ACC112 (cell line): ENCODE measurements around the gene POLN.

ENCODE experiments used
- H2AFZ ChIP-seq: fragments of 200-600 bp; sonication (generic); one replicate; pipeline ENCODE4 v1.6.0; 2017; ENCODE audit warnings: antibody characterized with exemption, low read length; ENCODE audit not compliant: unreplicated experiment
- H3K27ac ChIP-seq: fragments of 200-600 bp; sonication (generic); 2 replicates; pipeline ENCODE4 v1.5.1; 2014; ENCODE audit warnings: low read depth, mild to moderate bottlenecking, antibody characterized with exemption, low read length, moderate library complexity
- H3K27me3 ChIP-seq: fragments of 200-600 bp; sonication (generic); 2 replicates; pipeline ENCODE4 v1.6.1; 2014; ENCODE audit warnings: mild to moderate bottlenecking, antibody characterized with exemption, low read length, moderate library complexity, mixed read lengths; ENCODE audit not compliant: insufficient read depth
- H3K36me3 ChIP-seq: fragments of 200-600 bp; sonication (generic); 2 replicates; pipeline ENCODE4 v1.6.1; 2016; ENCODE audit warnings: mild to moderate bottlenecking, antibody characterized with exemption, low read length, moderate library complexity, mixed read lengths; ENCODE audit not compliant: insufficient read depth
- H3K4me1 ChIP-seq: fragments of 200-600 bp; sonication (generic); one replicate; pipeline ENCODE4 v1.6.1; 2016; ENCODE audit warnings: low read length, mixed read lengths; ENCODE audit not compliant: insufficient read depth, unreplicated experiment, control insufficient read depth
- H3K4me3 ChIP-seq: fragments of 200-600 bp; sonication (generic); 2 replicates; pipeline ENCODE4 v1.5.1; 2014; ENCODE audit warnings: mild to moderate bottlenecking, low read depth, low read length
- H3K79me2 ChIP-seq: fragments of 200-600 bp; sonication (generic); one replicate; pipeline ENCODE4 v1.6.0; 2016; ENCODE audit warnings: low read length; ENCODE audit not compliant: control insufficient read depth, unreplicated experiment, insufficient read depth

Gene POLN

DNA sequence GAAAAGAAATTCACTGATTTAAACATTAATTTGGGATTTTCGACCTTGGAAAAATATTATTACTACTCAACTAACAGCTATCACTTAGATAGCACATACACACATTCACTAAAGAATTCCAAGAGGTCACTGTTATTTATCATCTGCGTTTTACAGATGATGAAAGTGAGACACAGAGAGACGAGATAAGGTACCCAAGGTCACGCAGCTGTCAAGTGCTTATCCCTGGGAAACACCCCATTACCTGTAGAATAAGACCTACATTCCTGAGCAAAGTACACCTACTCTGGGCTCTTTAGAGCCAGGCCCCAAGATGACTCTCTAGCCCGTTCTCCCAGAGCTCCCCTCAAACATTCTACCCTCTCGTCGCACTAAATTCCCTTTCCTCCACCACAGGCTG, 48.6 kb downstream of the POLN start:
- H3K36me3 ChIP-seq: peaks cover 2% of the 10 kb centered on the region; the same call in 1 of the 2 replicates
- no peak overlapping the region for H3K4me3 ChIP-seq
- H3K79me2 ChIP-seq: no peaks in the 10 kb centered on the region
- H3K4me1 ChIP-seq: no peaks in the 10 kb centered on the region
- no peaks in the 10 kb centered on the region for H3K27me3 ChIP-seq
- H2AFZ ChIP-seq: no peak overlapping the region
- no peak overlapping the region for H3K27ac ChIP-seq

DNA sequence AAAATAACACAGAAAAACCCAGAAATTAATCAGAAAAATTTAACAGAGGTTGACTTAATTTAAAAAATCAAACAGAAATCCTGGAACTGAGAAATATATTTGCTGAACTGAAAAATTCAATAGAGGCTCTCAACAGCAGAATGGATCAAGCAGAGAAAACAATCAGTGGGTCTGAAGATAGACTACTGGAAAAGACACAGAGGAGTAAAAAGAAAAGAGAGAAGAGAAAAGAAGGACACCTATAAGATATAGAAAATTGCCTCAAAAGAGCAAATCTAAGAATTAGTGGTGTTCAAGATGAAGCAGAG, 55.1 kb downstream of the POLN start:
- Histone ChIP-seq H3K27me3 (no peaks in the 10 kb centered on the region), H3K27ac (no peak overlapping the region), H3K36me3 (no peaks in the 10 kb centered on the region), H3K4me1 (no peaks in the 10 kb centered on the region), H2AFZ (no peak overlapping the region), H3K79me2 (no peaks in the 10 kb centered on the region), H3K4me3 (no peak overlapping the region)

DNA sequence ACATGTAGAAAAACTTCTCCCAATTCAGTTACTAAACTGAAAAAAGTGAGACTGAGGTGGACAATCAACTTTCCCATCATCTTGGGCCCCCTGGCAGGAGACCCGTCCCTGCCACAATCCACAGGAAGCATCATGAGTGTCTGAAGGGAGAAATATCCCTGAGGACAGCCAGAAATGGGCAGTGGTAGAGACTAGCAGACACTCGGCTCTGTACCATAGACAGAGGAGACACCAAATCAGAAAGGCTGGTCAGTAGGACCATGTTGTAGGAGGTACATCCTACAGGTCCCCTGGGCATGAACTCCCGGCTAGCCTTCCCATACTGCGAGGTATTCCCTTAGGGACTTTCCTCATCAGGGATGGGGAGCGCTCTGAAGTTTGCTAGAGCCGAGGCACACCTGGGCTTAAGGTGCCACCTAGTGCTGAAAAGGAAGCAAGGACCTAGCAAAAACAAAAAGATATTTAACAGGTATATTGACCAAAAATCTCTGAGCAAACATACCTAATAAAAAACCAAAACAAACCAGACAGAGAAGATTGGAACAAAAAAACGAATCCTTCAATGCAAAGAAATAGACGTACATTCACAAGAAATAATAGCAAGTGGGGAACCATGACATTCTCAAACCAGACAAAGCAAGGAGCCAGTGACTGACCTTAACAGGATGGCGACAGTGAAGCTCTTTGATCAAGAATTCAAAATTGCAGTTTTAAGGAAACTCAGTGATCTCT, 55.6 kb downstream of the POLN start:
- Histone ChIP-seq H3K27ac (no peak overlapping the region), H3K4me1 (no peaks in the 10 kb centered on the region), H2AFZ (no peak overlapping the region), H3K79me2 (no peaks in the 10 kb centered on the region), H3K27me3 (no peaks in the 10 kb centered on the region), H3K36me3 (no peaks in the 10 kb centered on the region), H3K4me3 (no peak overlapping the region)

DNA sequence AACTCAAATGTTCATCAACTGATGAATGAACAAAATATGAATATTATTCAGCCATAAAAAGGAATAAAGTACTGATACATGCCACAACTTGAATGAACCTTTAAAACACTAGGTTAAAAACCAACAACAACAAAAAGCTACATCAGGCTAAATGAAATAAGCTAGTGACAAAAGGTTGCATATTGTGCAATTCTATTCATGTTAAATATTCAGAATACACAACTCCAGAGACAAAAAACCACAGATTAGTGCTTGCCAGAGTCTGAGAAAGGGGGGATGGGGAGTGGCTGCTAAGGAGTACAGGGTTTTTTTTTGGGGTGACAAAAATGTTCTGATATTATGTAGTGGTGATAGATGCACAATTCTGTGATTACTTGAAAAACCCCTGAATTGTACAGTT, 58.5 kb downstream of the POLN start:
- H3K27ac ChIP-seq: no peak overlapping the region
- H3K4me3 ChIP-seq: no peak overlapping the region
- H3K79me2 ChIP-seq: no peaks in the 10 kb centered on the region
- no peaks in the 10 kb centered on the region for H3K4me1 ChIP-seq
- H2AFZ ChIP-seq: no peak overlapping the region
- H3K27me3 ChIP-seq: no peaks in the 10 kb centered on the region
- H3K36me3 ChIP-seq: no peaks in the 10 kb centered on the region

DNA sequence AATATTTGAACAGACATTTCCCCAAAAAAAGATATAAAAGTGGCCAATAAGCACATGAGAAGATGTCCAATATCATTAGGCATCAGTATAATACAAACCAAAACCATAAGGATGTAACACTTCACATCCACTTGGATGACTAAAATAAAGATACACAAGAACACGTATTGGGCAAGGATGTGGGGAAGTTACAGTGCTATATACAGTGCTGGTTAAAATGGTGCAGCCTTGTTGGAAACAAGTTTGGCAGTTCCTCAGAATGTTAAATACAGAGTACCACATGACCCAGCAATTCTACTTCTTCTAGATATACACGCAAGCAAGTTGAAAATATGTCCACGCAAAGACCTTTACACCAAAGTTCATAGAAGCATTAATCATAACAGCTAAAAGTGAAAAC, 58.9 kb downstream of the POLN start:
- H3K4me1 ChIP-seq: no peaks in the 10 kb centered on the region
- no peak overlapping the region for H3K27ac ChIP-seq
- no peaks in the 10 kb centered on the region for H3K27me3 ChIP-seq
- no peaks in the 10 kb centered on the region for H3K36me3 ChIP-seq
- H3K79me2 ChIP-seq: no peaks in the 10 kb centered on the region
- H3K4me3 ChIP-seq: no peak overlapping the region
- H2AFZ ChIP-seq: no peak overlapping the region

DNA sequence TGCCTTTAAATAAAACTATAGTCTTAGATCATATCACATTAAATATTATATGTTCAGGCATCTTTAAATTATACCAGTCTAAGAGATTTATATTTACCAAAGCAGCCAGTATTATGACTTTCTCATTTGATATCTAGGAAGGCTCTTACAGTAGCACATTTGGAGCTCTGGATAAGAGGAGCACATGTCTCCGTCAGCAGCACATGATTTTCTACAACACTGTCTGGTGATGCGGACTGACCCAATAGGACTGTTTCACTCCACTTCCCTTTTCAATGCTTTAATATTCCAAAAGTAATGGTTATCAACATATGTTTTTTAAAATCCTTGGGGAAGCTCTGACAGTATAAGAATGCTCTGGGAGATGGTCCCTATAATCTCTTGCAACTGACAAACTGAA, 61.5 kb downstream of the POLN start:
- Histone ChIP-seq H3K27me3 (no peaks in the 10 kb centered on the region), H3K4me3 (no peak overlapping the region), H3K4me1 (no peaks in the 10 kb centered on the region), H3K27ac (no peak overlapping the region), H2AFZ (no peak overlapping the region), H3K79me2 (no peaks in the 10 kb centered on the region), H3K36me3 (no peaks in the 10 kb centered on the region)

DNA sequence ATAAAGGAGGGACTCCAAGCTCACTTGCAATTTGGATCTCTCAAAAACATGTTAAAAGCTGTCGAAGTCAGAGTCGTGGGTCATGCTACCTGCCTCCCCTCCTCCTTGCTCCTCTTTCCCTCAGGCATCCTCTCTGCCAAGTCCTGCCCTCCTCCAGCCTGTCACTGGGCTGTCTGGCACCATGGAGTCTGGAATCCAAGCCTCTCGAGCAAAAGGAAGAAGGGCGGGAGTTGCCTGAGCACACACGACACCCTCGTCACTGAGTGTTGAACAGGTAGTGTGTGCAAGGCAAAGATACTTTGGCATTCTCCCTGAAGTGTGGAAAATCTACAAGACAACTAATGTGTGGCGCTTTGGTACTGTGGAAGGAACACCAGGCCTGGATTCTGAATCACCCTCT, 62.2 kb downstream of the POLN start:
- H3K27ac ChIP-seq: no peak overlapping the region
- H3K27me3 ChIP-seq: no peaks in the 10 kb centered on the region
- no peaks in the 10 kb centered on the region for H3K79me2 ChIP-seq
- no peaks in the 10 kb centered on the region for H3K4me1 ChIP-seq
- no peaks in the 10 kb centered on the region for H3K36me3 ChIP-seq
- H2AFZ ChIP-seq: no peak overlapping the region
- H3K4me3 ChIP-seq: no peak overlapping the region

DNA sequence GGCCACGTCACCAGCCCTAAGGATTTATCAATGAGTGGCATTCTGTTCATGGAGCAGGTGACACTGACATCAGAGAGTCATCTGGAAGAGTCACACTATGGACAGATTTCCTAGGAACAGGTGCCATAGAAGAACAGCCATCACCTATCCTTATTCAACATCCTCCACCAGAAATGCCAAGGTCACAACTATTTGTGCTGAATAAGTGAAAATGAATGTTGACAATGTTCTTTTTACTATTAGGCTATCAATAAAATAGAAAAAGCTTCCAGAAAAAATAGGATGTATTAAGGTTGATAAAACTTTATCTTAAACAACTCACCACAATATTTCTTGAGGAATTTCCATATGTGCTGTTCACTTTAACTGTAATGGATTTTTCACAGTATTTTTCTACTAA, 62.9 kb downstream of the POLN start:
- H3K79me2 ChIP-seq: no peaks in the 10 kb centered on the region
- no peaks in the 10 kb centered on the region for H3K27me3 ChIP-seq
- no peak overlapping the region for H3K27ac ChIP-seq
- H2AFZ ChIP-seq: no peak overlapping the region
- H3K36me3 ChIP-seq: no peaks in the 10 kb centered on the region
- H3K4me3 ChIP-seq: no peak overlapping the region
- H3K4me1 ChIP-seq: no peaks in the 10 kb centered on the region

DNA sequence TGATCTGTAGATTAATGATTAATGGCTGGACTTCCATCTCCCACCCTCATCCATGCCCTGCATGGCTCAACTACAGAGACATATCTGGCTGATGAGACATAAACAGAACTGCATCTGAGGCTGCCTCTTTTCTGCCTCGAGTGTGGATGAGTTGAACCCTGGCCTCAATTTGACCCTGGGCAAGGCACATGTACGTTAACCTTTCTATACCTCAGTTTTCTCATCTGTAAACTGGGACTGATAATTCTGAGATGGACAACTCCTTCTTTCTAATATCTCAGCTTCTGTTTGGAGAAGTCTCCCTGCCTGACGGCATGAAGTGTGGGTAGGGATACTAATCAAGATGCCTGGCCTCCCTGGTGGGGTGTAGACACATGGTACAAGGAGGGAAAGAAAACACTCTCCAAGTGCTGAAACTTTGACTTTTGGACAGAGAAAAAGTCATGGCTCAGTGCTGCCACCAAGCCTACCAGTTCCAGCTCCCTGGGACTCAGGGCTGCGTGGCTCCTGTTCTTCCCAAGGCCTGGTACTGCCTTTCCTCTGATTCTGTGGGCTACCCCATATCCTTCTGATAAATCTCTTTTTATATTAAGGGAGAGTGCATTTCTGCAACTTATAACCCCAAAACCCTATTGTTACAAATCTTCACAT, 64.4 kb downstream of the POLN start:
- Histone ChIP-seq H3K36me3 (no peaks in the 10 kb centered on the region), H3K27me3 (no peaks in the 10 kb centered on the region), H3K79me2 (no peaks in the 10 kb centered on the region), H2AFZ (no peak overlapping the region), H3K27ac (no peak overlapping the region), H3K4me3 (no peak overlapping the region), H3K4me1 (no peaks in the 10 kb centered on the region)

DNA sequence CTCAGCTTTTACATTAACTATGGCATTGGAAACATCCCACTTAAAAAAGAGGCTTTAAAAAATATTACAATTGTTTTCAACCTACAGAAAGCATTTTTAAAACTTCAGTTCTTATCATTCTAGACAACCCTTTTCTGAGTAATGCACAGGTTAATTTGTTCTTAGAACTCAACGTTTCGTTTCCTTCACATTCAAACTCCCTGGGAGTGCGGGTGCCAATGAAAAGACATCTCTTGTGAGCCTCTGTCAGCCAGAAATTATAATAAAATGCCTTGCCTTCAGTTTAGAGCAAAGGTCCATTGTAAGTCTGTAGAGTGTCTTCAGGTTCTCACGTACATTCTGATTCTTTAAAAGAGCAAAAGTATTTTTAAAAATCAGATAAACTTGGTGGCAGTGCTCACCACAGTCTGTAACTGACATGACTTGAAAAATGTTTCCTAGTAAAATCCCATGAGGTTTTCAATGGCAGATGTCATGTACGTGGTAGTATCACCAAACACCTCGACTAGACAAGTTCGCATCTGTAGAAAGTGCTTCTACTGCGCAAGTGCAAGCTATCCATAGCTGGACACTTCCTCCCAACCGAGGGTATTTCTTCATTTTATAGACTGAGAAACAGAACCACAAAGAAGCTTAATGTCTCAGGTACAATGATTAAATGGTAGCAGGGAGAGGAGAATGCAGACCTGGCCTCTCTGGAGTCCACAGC, 65.8 kb downstream of the POLN start:
- no peak overlapping the region for H3K4me3 ChIP-seq
- no peaks in the 10 kb centered on the region for H3K4me1 ChIP-seq

DNA sequence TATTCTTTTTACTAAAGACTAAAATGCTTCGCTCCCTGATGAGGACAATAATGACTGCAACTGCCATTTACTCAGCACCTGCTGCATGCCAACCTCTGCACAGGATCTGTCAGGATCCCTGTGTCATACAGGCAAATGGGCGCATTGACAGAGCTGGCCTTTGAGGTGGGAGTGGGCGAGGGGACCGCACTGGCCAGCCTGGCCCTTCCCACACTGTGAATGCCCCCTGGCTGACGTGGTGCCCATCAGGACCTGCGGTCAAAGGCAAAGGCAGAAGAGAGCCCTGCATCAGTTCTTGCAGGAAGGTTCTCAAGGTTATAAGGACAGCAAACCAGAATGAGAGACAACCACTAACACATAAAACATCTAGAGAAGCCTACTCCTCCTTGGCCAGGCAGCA, 67.9 kb downstream of the POLN start:
- Histone ChIP-seq H3K27ac (no peak overlapping the region), H3K4me1 (no peaks in the 10 kb centered on the region), H2AFZ (no peak overlapping the region), H3K27me3 (no peaks in the 10 kb centered on the region), H3K4me3 (no peak overlapping the region), H3K79me2 (no peaks in the 10 kb centered on the region), H3K36me3 (no peaks in the 10 kb centered on the region)

More for the DNA sequence above, 65.8 kb downstream of the POLN start:
- H3K36me3 ChIP-seq: no peaks in the 10 kb centered on the region
- no peaks in the 10 kb centered on the region for H3K79me2 ChIP-seq
- H2AFZ ChIP-seq: no peak overlapping the region
- no peaks in the 10 kb centered on the region for H3K27me3 ChIP-seq
- no peak overlapping the region for H3K27ac ChIP-seq
